H1 (cell line): Measurements from ENCODE around the gene CCDC107. TPM values are rescaled to one million over a fixed set of nuclear protein-coding genes. Genes with fewer than 3 reads are reported as not detected.

Experiments used
- ATF3 ChIP-seq: IDR thresholded peaks from 2 replicates; pipeline ENCODE4 v1.6.1; 2011; ENCODE audit warnings: low read depth, mild to moderate bottlenecking, low read length; ENCODE audit not compliant: insufficient read depth
- BCL11A ChIP-seq, 2 experiments: IDR thresholded peaks; one replicate each; pipeline ENCODE4 v1.6.1; 2011; ENCODE audit warnings: low read depth in 2 of 2, low read length in 2 of 2, mild to moderate bottlenecking in 2 of 2
- CHD7 ChIP-seq: fragments of 300-600 bp; sonication (generic); IDR thresholded peaks from 2 replicates; pipeline ENCODE4 v1.7.1; 2012; ENCODE audit warnings: low read length, moderate library complexity, mild to moderate bottlenecking, inconsistent platforms; ENCODE audit not compliant: insufficient replicate concordance
- FOSL1 ChIP-seq: IDR thresholded peaks from 2 replicates; pipeline ENCODE4 v1.6.1; 2011; ENCODE audit warnings: mild to moderate bottlenecking, low read depth, low read length, moderate library complexity; ENCODE audit not compliant: insufficient read depth
- SIN3A ChIP-seq, 2 experiments: IDR thresholded peaks in 1 of 2; conservative IDR thresholded peaks in 1 of 2; 2 replicates each; pipeline ENCODE4 v1.6.1; 2011 to 2012; ENCODE audit warnings: low read length in 2 of 2, improper control_type of control experiment in 1 of 2, low read depth in 1 of 2, mild to moderate bottlenecking in 1 of 2
- TBP ChIP-seq: IDR thresholded peaks from 2 replicates; pipeline ENCODE4 v1.6.1; 2011; ENCODE audit warnings: low read depth, low read length, improper control_type of control experiment
- polyA plus RNA-seq, 7 experiments: library from polyadenylated mRNA; depleted of rRNA in 3 of 7; stranded (reverse) in 5 of 7; unstranded in 2 of 7; fragments of >200 nt in 5 of 7; fragments of 200-250 nt in 2 of 7; gene quantifications; 1 replicate in 5 of 7; 2 replicates in 1 of 7; 4 replicates in 1 of 7; pipeline versions ENCODE4 v1.2.1 to v1.2.3, GENCODE V29; 2011 to 2013; ENCODE audit warnings: missing spikeins in 2 of 7, mixed read lengths in 2 of 7
- total RNA-seq: library from RNA; stranded (reverse); fragmentation: NEBNext Ultra II Directional; extraction: Animal tissue kit (Norgen Biotek cat#: 25700); gene quantifications from 2 replicates; pipeline ENCODE4 v1.2.1, GENCODE V29; 2021

The CCDC107 gene
- total and polyA plus RNA-seq, 2 of the 8 experiments (the other 6 are each of a cell fraction or from before 2014, with no cell fraction given) = 8.2 to 9.0 TPM

GRCh38 chr9:35689542-35690293, 31.6 kb downstream of the CCDC107 start, which contains the start of gene TPM2 (continued):
- no peak for TF ChIP-seq CHD7
- TF ChIP-seq BCL11A (IDR thresholded peaks at IDR 0.05; ENCODE audit: low read depth in 2 of 2, low read length in 2 of 2) = no peak
- TF ChIP-seq ATF3 = no peak
- no peak for TF ChIP-seq FOSL1
- peak in 1 of 2 experiments; percentile 78; a peak in 2 of 4 replicates for TF ChIP-seq SIN3A (conservative IDR thresholded peaks at IDR 0.05 in 1 of 2, IDR thresholded peaks at IDR 0.05 in 1 of 2; ENCODE audit: low read depth in 1 of 2, low read length in 2 of 2)
- TF ChIP-seq TBP = peak; percentile 91
